ENCODE results near the gene PTPRS.
"Not testable (repeated sequence)": the region's sequence is repeated elsewhere in the genome, so short reads cannot be mapped to it uniquely, and the experiment has no call there.

Gene PTPRS

DNA sequence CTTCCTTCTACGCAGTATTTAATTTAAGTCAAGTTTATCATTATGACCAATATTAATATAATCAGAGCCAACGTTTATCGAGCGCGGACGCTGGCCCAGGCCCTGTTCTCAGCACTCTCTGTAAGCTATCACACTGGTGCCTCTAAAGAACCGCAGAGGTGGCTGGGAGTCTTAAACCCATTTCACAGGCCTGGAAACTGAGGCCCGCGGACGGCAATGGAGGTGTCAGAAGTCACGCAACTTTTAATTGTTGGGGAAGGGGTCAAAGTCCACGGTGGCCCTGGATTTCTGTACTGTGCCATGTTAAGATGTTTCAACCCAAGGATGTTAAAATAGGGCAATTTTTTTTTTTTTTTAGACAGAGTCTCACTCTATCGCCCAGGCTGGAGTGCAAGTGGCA, 8.8 kb downstream of the PTPRS start:
- DNase-seq, result no peak

DNA sequence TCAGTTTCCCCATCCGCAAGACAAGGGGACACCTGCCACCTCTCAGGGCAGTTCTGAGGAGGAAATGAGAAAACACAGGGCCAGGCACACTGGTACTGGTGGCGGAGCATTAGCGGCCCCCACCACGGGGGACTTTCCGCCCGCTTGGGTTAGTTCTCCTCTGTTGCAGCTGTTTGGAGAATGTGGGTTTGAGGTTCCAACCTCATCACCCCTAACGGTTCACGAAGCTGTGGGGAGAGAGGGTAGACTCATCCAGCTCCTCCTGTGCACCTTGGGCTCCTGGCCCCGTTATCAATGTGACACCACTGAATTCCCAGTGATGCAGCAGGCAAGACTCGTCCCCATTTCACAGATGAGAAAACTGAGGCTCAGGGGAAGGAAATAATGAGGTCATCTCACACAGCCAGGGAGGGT, 10.3 kb downstream of the PTPRS start:
- DNase-seq, result no peak

DNA sequence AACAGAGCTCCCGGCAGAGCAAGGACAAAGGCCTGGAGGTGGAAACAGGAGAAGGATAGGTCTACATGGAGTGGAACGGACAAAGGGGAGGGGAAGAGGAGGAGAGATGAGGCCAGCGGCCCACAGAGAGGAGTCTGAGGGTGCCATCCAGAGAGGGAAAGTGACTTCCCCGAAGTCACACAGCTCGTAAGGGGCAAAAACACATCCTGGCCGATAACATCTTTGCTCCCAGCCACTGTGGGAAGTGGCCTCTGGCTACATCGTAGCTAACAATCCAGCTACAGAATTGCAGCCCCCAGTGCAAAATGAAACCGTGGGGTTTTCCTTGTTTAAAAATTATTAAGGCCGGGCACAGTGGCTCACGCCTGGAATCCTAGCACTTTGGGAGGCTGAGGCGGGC, 11.5 kb downstream of the PTPRS start:
- no peak for DNase-seq

DNA sequence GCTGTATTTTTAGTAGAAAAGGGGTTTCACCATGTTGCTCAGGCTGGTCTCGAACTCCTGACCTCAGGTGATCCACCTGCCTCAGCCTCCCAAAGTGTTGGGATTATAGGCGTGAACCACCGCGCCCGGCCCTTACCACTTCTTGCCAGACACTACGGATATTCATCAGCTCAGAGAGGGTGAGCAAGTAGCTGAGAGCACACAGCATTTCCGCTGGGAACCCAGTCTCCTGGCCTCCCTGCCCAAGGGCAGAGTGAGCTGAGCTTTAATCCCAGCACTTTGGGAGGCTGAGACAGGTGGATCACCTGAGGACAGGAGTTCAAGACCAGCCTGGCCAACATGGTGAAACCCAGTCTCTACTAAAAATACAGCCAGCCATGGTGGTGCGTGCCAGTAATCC, 12.2 kb downstream of the PTPRS start:
- not testable (repeated sequence) for DNase-seq

DNA sequence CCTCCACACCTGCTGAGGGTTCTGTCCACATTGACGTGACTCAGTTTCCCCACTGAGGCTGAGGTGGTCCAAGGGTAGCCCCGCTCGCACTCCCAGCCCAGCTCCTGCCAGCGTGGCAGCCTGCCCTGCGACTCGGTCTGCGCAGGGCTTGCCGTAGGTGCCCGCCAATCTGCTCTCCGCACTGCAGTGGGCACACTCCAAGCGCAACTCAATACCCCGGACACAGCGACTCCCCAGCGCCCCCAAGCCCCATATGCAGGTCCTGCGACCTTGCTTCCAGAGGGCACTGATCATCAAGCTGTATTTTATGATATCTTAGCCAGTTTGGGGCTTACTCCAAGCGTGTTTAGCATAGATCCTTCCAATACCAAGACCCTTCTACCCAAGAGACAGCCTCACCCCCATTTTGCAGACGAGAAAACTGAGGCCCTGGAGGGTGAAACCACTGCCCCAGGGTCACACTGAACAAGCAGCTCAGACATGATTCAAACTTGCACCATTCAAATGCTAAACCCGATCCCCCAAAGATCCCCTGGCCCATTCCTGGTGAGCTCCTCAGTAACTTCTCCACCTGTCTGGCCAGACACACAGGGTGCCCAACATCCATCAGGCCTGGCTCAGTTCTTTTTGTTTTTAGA, 13.5 kb downstream of the PTPRS start:
- no peak for DNase-seq

DNA sequence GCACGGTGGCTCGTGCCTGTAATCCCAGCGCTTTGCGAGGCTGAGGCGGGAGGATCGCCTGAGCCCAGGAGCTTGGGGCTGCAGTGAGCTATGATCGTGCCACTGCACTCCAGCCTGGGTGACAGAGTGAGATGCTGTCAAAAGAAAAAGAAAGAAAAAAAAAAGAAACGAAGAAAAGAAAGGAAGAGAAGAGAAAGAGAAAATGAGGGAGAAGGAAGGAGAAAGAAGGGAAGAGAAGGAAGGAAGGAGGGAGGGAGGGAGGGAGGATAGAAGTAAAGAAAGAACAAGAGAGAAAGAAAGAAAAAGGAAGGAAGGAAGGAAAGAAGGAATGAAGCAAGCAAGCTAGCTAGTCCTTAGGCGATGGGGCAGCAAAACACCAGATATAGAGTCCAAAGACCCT, 14.1 kb downstream of the PTPRS start:
- no peak for DNase-seq

DNA sequence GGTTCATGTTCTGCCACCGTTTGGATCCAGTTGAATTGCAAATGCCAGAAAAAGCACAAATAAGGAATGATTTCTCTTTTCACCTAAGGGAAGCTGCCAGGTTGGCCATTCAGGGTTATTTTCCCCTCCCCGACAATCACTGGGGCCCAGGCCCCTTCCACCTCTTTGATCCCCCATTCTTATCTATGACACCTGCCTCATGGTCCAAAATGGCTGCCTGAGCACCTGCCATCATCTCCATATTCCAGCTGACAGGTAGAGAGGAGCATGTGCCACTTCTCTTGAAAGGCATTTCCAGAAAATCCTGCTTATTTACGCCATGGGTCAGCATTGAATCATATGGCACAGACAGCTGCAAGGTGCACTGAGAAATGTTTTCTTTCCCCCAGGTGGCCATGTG, 15.7 kb downstream of the PTPRS start:
- DNase-seq, result no peak

DNA sequence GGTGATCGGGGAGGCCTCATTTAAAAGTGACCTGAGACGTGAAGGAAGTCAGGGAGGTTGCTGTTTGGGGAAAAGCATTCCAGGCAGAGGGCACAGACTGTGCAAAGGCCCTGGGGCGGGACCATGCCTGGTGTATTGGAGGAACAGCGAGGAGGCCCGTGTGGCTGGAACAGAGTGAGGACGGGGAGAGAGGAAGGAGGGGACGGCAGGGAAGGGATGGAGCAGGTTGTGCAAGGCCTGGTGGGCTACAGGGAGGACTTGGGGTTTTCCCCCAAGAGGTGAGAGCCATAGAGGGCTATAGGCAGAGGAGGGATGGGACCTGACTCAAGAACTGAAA, 17.2 kb downstream of the PTPRS start:
- no peak for DNase-seq

DNA sequence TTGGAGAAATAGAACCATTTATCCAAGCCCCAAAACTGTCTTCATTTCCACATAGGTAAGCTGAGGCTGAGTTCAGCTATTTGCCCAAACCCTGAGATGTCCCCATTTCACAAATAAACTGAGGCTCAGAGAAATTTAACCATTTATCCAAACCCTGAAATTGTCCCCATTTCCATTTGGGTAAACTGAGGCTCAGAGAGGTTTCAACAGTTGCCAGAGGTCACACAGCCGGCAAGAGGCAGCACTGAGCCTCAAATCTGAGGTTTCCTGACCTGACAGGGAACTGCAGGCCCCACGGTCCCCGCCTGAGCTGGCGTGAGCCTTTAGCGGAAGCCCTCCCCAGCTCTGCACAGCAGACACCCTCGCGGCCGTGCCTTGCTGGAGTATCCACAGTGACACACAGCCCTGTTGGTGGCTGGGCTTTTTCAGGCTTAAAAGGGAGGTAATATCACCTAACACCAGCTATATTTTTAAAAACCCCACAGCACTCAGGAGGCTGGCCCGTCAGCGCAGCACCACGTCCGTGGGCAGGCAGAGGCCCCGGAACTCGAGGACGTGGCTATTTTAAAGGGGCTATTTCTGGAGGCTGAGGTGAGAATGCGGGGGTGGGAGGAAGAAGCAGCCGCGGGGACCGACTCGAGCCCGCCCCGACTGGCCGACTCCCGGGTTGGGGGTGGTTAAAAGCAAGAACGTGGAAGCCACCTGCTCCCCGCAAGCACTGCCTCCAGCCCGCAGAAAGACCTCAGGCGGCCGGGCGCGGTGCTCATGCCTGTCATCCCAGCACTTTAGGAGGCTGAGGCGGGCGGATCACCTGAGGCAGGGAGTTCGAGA, 18.5 kb downstream of the PTPRS start:
- DNase-seq, result no peak

DNA sequence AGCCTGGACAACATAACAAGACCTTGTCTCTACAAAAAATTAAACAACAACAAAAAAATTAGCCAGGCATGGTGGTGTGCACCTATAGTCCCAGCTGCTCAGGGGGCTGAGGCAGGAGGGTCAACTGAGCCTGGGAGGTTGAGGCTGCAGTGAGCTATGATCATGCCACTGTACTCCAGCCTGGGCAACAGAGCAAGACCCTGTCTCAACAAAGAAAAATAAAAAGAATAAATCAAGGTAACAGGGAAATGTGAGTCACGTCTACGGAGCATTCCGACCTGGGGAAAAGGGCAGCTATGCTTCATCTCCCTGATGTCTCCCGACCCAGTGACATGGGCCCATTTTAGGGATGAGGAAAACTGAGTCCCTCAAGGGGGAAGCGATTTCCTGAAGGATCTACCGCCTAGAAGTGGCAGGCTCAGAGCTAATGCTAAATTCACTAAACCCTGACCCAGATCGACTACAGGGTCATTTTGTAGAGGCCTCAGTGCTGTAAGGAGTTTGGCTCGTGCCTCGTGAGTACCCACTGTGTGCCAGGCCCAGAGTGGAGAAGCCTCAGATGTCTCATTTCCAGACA, 19.5 kb downstream of the PTPRS start:
- DNase-seq, result no peak

DNA sequence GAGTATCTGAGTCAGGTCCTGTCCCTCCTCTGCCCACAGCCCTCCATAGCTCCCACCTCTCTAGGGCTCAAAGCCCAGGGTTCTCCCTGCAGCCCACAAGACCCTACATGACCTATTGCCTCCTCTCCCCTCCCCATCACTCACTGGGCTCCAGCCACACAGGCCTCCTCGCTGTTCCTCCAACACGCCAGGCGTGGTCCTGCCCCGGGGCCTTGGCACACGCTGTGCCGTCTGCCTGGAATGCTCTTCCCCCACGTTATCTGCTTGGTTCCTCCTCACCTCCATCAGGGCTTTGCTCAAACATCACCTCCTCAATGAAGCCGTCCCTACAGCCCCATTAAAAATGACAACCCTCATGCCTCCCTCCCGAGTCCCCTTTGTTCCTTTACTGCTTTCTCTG, 21.1 kb downstream of the PTPRS start:
- no peak for DNase-seq

DNA sequence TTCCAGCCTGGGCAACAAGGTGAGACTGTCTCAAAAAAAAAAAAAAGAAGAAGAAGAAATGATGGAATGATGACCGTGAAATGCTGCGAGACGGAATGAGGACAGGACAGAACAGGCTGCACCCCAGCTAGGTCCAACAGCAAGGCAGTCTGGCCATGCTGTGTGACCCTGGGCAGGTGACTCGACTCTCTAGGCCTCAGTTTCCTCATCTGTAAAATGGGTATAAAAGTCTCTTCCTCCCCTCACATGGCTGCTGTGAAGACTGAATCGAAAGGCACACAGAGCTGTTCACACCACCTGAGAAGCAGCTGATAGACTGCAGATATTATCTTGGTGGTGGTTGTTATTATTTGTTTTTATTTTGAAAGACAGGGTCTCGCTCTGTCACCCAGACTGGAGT, 22.3 kb downstream of the PTPRS start:
- no peak for DNase-seq

DNA sequence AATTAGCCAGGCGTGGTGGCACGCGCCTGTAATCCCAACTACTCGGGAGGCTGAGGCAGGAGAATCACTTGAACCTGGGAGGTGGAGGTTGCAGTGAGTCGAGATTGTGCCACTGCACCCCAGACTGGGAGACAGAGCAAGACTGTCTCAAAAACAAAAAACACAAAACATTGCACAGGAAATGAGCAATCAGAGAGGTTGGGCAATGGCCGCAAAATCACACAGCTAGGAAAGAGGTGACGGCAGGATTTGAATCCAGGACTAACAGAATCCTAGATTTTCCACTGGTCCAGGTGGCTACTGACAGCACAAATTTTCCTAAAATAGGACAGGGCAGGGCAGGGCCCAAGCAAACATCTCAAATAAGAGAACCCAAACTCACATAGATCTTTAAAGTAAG, 23.3 kb downstream of the PTPRS start:
- DNase-seq, result no peak

DNA sequence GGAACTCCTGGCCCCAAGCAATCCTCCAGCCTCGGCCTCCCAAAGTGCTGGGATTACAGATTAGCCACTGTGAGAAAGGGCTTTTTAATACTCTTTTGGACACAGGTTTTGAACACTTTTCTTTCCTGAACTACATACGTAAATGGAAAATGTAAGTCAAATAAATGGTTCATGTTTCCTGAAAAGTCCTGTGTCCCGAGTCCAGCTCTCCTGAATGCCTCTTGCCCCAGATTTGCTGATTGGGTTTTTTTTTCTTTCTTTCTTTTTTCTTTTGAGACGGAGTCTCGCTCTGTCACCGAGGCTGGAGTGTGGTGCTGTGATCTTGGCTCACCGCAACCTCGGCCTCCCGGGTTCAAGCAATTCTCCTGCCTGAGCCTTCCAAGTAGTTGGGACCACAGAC, 24.5 kb downstream of the PTPRS start:
- no peak for DNase-seq

DNA sequence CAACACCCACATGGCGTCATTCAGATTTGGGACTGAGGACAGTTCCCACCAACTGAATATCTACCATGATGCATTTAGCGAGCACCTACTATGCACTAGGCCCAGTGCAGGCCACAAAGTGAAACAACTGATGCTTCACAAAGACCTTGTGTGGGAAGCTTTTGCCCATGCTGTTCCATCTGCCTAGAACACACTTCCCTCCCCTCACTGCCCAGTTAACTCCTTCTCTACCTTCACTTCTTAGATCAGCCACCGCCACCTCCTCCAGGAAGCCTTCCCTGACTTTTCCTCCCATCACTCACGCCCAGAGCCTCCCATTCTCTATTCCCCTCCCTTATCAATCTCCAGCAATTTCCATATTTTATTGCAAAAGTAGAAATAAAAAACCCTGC, 25.7 kb downstream of the PTPRS start:
- no peak for DNase-seq

DNA sequence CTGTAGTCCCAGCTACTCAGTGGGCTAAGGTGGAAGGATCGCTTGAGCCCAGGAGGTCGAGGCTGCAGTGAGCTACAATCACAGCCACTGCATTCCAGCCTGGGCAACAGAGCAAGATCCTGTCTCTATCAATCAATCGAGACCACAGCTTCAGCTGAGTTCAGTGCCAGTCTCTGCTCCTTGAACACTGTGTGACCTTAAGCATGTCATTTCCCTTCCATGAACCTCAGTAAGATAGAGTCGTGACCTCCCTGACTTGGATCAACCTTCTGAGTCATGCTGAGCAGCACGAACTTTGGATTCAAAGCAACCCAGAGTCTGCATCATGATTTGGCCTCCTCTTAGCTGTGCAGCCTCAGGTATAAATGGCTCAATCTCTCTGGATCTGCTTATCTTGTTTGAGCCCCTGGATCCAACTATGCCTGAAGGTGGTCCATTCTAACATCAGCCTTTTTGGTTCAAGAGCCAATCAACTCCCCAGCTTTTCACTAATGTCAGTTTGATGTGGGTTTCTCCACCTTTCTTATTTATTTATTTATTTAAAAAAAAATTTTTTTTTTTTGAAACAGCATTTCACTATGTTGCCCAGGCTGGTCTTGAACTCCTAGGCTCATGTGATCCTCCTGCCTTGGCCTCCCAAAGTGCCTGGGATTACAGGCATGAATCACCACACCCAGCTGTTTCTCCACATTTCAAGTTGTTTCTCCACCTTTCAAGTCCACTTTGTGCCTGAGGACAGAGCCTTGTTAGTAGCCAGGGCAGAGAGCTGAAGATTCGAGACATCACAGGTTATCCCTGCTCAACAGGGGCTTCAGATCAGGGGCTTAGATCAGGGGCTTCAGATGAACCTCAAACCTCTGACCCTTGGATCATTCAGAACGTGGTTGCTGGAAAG, 26.4 kb downstream of the PTPRS start:
- DNase-seq, result no peak

DNA sequence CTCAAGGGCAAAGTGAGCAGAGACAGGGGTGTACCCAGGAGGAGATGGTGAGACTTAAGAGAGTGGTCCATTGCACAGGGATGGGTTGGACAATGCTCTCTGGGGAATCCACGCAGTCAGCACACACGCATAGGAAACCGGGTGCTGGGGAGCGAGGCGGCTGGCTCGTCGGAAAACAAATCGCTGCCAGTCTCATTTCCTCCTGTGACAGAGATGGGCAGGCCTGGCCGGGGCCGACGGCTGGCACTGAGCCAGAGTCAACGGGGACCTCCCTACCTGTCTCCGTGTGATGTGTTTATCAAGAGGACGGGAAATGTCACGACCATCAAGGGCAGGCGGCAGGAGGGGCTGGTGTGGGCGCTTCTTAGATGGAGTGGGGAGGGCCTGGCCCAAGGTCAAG, 27.3 kb downstream of the PTPRS start:
- DNase-seq, result peak; percentile 88

DNA sequence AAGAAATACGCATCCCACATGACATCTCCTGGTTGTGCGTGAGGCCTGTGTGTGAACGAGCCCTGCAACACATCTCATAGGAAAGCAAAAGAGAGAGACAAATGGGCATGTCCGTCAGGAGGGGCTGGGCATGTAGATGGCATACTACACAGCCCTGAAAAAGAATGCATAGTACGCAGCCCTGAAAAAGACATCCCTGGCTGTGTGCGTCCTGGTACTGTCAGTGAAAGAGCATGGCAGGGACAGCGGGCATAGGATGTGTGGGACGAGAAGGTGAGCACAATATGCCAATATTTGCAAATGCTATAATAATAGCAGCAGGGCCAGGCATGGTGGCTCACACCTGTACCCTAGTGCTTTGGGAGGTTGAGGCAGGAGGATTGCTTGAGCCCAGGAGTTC, 28.6 kb downstream of the PTPRS start:
- no peak for DNase-seq

DNA sequence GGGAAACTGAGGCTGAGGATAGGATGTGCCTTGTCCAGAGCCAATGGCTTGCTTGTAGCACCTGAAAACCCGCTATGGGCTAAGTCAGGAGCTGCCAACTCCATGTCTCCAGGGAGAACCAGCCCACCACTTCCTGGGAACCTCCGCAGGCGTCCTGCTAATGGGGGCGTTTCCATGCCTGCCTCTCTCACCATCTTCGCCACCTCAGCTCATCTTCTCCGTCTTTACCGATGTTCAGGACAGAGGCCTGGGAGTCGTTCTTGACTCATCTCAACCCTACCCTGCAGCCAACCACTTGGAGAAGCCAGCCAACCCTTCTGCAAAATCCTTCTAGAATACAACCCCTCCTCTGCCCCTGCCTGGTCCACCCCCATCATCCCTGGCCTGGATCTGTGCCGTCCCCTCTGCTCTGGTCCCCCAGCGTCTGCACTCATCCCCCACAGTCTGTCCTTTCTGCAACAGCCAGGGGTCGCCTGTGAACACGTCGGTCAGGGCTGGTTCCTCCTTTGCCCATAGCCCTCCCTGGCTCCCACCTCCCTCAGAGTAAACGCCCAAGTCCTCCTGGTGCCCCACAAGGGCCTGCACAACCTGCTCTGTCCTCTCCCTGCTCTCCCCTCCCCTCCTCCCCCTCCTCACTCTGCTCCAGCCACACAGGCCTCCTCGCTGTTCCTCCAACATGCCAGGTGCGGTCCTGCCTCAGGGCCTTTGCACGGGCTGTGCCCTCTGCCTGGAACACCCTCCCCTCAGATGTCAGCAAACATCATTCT, 31.0 kb downstream of the PTPRS start:
- no peak for DNase-seq

DNA sequence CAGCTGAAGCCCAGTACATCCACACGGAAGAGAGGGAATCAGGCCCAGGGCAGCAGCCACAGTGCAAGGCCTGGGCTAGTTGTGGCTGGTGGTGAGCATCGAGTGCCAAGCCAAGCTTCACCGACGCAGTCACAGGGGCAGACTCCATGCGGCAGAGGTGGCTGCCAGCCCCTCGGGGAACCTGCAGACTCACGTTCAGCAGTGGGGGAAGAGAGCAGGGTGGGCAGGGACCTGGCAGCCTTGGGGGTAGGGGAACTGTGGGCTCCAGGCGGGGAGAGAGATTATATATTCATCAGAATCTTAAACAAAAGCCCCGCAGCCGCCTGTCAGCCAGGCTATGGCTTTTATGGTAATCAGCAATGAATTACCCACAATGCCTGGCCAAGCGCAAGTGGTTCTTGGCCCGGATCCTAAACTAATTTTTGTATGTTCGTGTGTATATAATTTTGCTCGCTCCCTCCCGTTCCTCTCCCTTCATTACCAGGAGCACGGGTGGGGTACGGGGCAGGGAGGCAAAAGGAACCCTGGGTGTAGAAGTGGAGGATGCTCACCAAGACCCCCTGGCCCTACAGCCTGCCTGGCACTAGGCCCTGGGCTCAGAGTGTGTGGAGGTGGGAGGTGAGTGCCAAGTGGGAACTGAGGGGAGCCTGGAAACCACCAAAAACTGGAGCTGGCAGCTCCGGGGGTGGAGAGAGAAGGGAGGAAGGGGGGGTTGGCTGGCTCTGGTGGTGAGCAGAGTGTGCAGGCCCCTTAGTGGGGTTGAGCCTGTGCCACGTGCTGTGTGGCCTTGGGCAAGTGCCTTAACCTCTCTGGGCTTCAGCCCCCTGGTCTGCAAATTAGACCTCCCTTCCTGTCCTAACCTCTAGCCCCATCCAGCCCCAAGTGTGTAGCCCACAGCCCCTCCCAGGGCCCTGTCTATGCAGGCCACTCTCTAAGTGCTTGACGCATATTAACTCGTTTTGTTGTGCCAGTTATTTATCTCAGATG, 31.9 kb downstream of the PTPRS start:
- DNase-seq, result peak; percentile 71

DNA sequence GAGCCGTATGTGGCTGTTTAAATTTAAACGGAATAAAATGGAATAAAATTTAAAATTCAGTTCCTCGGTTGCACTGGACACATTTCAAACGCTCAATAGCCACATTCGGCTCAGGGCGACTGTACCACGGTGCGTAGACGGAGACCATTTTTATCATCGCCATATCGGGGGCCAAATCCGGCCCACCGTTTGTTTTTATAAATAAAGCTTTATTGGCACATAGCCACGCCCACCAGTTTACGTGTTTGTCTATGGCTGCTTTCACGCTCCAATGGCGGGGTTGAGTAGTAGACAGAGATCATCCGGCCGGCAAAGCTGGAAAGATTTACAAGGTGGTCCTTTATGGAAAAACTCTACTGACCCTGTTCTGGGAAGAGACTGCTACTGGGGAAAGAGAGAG, 33.0 kb downstream of the PTPRS start:
- no peak for DNase-seq
